Activated naive CD8-positive, alpha-beta T cell (primary cell): ENCODE data around the gene ALG12.

ENCODE experiments used
- H3K27ac Mint-ChIP-seq: one replicate; pipeline ENCODE4 v1.8.0; 2021; ENCODE audit warnings: mixed read lengths
- H3K27me3 Mint-ChIP-seq: one replicate; pipeline ENCODE4 v1.8.0; 2021; ENCODE audit warnings: mixed read lengths
- H3K36me3 Mint-ChIP-seq: one replicate; pipeline ENCODE4 v1.8.0; 2021; ENCODE audit warnings: mixed read lengths
- H3K4me1 Mint-ChIP-seq: one replicate; pipeline ENCODE4 v1.8.0; 2021; ENCODE audit warnings: low read depth, mixed read lengths
- H3K4me3 Mint-ChIP-seq: one replicate; pipeline ENCODE4 v1.8.0; 2021; ENCODE audit warnings: mild to moderate bottlenecking, mixed read lengths
- H3K9me3 Mint-ChIP-seq: one replicate; pipeline ENCODE4 v1.8.0; 2021; ENCODE audit warnings: low read depth, mixed read lengths

ALG12 gene

GRCh38 chr22:49960159-49961004, 42.1 kb upstream of the ALG12 start, which contains the start of gene PIM3:
TSS of gene PIM3 (plus strand) at chr22:49960772. CDS start at chr22:49960948, 176 bp downstream.
- Mint-ChIP-seq H3K36me3 (peaks cover 4% of the 10 kb centered on the region), H3K9me3 (no peaks in the 10 kb centered on the region), H3K27ac (peak within 1 kb of the TSS; percentile 95), H3K4me1 (peaks cover 24% of the 10 kb centered on the region), H3K4me3 (peak within 1 kb of the TSS; percentile 91), H3K27me3 (no peaks in the 10 kb centered on the region)

DNA sequence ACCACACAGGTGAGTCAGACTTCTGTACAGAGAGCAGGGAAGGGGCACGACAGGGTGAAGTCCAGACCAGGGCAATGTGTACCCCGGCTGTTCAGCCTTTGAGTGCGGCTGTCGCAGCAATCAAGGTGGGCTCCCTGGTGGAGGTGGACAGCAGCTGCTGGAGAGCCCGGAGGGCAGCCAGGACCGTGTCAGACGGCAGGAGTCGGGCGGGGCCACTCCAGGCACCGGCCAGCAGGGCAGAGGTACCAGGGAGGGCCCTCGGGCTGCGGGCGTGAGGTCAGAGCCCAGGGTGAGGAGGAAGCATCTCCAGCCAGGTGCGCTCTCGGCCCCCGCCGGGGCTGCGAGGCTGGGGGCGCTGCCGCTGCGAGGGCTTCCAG, 41.5 kb upstream of the ALG12 start:
- peaks cover 4% of the 10 kb centered on the region for H3K36me3 Mint-ChIP-seq
- H3K4me1 Mint-ChIP-seq = peaks cover 21% of the 10 kb centered on the region
- no peaks in the 10 kb centered on the region for H3K27me3 Mint-ChIP-seq
- peak overlapping the region; percentile 95 for H3K27ac Mint-ChIP-seq
- H3K9me3 Mint-ChIP-seq = no peaks in the 10 kb centered on the region
- H3K4me3 Mint-ChIP-seq = peak overlapping the region; percentile 89

- Mint-ChIP-seq H3K36me3 (peaks cover 4% of the 10 kb centered on the region), H3K4me1 (peaks cover 17% of the 10 kb centered on the region)
Observed at GRCh38 chr22:49958931-49959781, 40.9 kb upstream of the ALG12 start.

GRCh38 chr22:49958366-49958921, 40.2 kb upstream of the ALG12 start:
- Mint-ChIP-seq H3K4me3 (peak overlapping the region; percentile 89), H3K9me3 (no peaks in the 10 kb centered on the region), H3K36me3 (no peaks in the 10 kb centered on the region), H3K4me1 (peaks cover 10% of the 10 kb centered on the region), H3K27me3 (no peaks in the 10 kb centered on the region), H3K27ac (peak overlapping the region; percentile 37)

More at GRCh38 chr22:49958931-49959781, 40.9 kb upstream of the ALG12 start:
- Mint-ChIP-seq H3K27me3 (no peaks in the 10 kb centered on the region), H3K9me3 (no peaks in the 10 kb centered on the region), H3K4me3 (peak overlapping the region; percentile 89), H3K27ac (peak overlapping the region; percentile 95)

DNA sequence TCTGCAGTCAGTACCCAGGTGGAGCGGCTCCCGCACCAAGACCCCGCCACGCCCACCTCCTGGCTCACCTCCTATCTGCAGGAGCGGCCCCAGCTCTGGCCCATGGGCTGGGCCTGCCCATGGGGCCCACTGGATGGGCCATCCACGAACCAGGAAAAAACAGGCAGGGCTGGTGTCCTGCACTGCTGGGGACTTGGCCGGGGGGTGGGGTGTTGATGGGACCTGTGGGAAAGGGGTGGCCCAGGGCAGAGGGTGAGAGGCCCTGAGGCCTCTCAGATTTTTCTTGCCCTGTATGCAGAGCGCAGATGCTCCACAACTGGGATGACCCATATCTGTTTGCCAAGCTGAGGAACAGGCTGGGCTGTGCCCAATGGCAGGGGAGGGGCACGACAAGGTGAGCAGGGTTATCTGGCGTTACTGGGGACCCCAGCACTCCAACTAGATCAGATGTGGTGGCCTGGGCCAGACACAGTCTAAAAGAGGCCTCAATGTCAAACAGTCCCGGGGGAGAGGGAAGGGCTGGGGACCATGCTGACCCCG, 39.7 kb upstream of the ALG12 start:
- Mint-ChIP-seq H3K9me3 (no peaks in the 10 kb centered on the region), H3K27me3 (no peaks in the 10 kb centered on the region), H3K36me3 (no peaks in the 10 kb centered on the region), H3K27ac (peak overlapping the region; percentile 37), H3K4me3 (no peak overlapping the region), H3K4me1 (peaks cover 9% of the 10 kb centered on the region)

- Mint-ChIP-seq H3K27me3 (no peaks in the 10 kb centered on the region), H3K27ac (no peak overlapping the region), H3K9me3 (no peaks in the 10 kb centered on the region), H3K4me3 (no peak overlapping the region), H3K36me3 (no peaks in the 10 kb centered on the region), H3K4me1 (peaks cover 9% of the 10 kb centered on the region)
Observed at GRCh38 chr22:49956914-49957825, 38.9 kb upstream of the ALG12 start.

GRCh38 chr22:49956418-49956770, 38.2 kb upstream of the ALG12 start:
- no peaks in the 10 kb centered on the region for H3K9me3 Mint-ChIP-seq
- no peaks in the 10 kb centered on the region for H3K27me3 Mint-ChIP-seq
- no peak overlapping the region for H3K27ac Mint-ChIP-seq
- peaks cover 9% of the 10 kb centered on the region for H3K4me1 Mint-ChIP-seq
- H3K4me3 Mint-ChIP-seq = no peak overlapping the region
- H3K36me3 Mint-ChIP-seq = no peaks in the 10 kb centered on the region

DNA sequence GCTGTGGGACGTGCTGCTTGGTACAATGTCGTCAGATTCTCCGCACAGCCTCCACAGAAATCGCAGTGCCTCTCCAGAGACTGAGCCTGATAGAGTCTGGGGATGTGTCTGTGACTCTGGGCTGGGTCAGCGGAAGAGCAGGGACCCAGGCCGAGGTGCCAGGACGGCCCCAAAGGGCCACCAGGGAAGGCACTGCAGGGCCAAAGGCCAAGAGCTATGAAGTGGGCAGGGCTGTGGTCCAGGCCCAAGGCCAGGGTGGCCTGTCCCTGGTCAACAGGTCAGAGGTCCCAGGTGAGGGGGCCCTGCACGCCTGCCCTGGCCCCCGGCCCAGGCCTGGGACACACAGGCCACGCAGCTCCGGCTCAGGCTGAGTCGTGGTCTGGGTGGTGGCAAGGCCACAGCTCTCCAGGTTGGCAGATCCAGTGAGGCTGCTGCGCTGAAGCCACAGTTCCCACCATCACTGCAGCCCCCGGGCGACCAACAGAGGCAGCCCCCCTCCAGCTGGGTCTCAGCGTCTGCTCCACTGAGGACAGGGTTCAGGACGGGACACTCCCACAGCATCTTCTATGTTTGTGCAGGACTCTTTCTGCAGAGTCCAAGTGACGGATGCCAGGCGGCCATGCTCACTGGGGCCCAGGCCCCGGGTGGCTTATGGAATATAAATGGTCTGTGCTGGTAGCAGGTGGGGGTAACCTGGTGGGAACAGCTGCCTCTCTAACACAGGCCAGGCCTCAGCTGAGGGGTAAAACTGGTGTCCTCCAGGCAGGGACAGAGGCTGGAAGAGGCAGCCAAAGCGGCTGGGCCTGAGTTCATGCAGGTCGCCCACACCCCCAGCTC, 37.6 kb upstream of the ALG12 start:
- no peak overlapping the region for H3K27ac Mint-ChIP-seq
- no peaks in the 10 kb centered on the region for H3K36me3 Mint-ChIP-seq
- no peaks in the 10 kb centered on the region for H3K9me3 Mint-ChIP-seq
- H3K4me1 Mint-ChIP-seq = peaks cover 9% of the 10 kb centered on the region
- no peaks in the 10 kb centered on the region for H3K27me3 Mint-ChIP-seq
- no peak overlapping the region for H3K4me3 Mint-ChIP-seq

DNA sequence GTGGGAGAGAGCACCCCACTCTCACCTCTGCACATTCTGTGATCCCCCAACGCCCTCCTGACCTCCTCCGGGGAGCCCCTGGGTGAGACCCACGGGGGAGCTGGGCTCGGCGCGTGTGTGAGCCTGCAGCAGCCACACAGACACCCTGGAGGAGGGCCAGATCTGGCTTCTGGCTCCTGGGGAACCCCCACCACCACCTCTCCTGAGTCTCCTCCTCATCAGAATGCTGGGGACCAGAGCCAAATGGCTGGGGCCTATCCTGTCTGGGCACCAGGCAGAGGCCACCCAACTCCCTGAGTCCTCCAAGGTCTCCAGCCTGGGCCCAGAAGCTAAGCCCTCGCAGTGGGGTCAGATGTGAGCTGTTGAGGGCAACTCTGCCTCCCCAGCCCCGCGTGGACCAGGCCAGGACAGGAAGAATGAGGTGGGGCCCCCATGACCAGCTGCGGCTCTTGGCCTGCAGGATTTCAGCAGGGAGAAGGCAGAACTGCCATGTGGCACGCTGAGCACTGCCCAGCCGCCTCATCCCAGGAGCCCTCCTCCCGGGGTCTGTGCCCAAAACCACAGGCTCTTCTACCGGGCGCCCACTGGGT, 36.8 kb upstream of the ALG12 start:
- Mint-ChIP-seq H3K36me3 (no peaks in the 10 kb centered on the region), H3K9me3 (no peaks in the 10 kb centered on the region), H3K4me1 (peaks cover 9% of the 10 kb centered on the region), H3K4me3 (no peak overlapping the region), H3K27ac (no peak overlapping the region), H3K27me3 (no peaks in the 10 kb centered on the region)

GRCh38 chr22:49954354-49954753, 36.1 kb upstream of the ALG12 start:
- no peaks in the 10 kb centered on the region for H3K36me3 Mint-ChIP-seq
- H3K27me3 Mint-ChIP-seq = no peaks in the 10 kb centered on the region
- H3K4me1 Mint-ChIP-seq = peaks cover 7% of the 10 kb centered on the region
- H3K27ac Mint-ChIP-seq = no peak overlapping the region
- H3K4me3 Mint-ChIP-seq = no peak overlapping the region
- H3K9me3 Mint-ChIP-seq = no peaks in the 10 kb centered on the region

DNA sequence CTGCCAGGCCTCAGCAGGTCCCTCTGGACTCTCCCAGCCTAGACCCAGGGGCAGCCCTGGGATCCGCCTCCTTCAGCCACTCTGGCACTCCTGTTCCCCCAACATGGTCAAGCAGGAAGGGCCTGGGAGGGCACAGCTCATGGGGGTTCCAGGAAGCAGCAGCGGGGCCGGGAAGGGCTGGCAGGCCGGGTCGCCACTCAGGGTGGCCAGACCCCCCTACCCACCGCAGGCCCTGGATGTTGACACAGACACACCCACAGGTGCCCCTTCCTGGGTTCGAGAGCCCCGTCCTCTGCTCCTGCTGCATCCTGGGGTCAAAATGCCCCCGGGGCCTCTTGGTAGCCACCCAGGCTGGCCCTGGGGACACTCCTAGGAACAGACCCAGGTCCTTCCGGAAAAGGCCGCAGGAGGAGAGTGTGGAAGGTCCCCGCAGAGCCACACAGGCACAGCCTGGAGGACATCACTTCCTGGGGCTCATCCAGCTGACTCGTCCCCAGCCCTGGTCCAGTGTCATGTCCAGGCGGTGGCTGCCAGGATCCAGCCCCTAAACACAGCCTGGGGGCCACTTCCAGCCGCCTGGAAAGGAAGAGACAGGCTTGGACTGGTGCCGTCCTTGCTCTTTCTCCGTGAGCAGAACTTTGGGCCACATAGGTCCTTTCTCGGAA, 35.6 kb upstream of the ALG12 start:
- Mint-ChIP-seq H3K27ac (no peak overlapping the region), H3K27me3 (no peaks in the 10 kb centered on the region), H3K4me1 (peaks cover 2% of the 10 kb centered on the region), H3K9me3 (no peaks in the 10 kb centered on the region), H3K4me3 (no peak overlapping the region), H3K36me3 (no peaks in the 10 kb centered on the region)

DNA sequence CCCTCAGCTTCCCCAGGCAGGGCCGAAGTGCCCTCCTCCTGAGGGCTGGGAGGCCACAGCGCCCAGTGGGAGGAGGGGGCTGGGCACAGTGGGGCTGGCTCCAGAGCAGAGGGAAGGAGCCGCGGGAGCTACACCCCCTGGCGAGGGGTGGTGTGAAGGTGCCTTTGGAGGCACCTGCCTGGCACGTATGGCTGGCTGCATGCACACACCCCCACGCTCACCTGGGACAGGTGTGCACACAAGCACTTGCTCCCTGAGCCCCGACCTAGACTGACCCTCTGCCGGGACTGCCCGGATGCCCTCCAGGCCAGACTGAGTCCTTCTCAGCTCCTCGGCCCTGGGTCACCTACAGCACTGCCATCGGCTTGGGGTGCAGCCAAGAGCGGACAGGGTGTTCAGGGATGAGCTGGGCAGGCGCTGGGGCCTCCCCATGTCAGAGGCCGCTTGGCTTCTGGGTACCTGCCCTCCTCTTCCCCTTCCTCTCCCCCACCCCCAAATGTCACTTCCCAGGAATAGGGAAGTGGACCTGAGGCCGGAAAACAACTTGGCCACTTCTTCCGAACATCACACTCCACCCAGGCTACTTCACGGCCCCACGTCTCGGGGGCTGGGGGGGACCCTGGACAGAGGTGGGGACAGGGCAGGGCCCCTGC, 34.9 kb upstream of the ALG12 start:
- Mint-ChIP-seq H3K4me1 (peaks cover 2% of the 10 kb centered on the region), H3K9me3 (no peaks in the 10 kb centered on the region), H3K36me3 (no peaks in the 10 kb centered on the region), H3K27ac (no peak overlapping the region), H3K4me3 (no peak overlapping the region), H3K27me3 (no peaks in the 10 kb centered on the region)
